GDM1 (cell line): ENCODE results near the gene PDXK.
"Not testable (repeated sequence)": the region's sequence is repeated elsewhere in the genome, so short reads cannot be mapped to it uniquely, and the experiment has no call there.

Experiments used
- DNase-seq: peaks from one replicate; lab custom pipeline; 2025; lab: John Stamatoyannopoulos, UW

PDXK gene

DNA sequence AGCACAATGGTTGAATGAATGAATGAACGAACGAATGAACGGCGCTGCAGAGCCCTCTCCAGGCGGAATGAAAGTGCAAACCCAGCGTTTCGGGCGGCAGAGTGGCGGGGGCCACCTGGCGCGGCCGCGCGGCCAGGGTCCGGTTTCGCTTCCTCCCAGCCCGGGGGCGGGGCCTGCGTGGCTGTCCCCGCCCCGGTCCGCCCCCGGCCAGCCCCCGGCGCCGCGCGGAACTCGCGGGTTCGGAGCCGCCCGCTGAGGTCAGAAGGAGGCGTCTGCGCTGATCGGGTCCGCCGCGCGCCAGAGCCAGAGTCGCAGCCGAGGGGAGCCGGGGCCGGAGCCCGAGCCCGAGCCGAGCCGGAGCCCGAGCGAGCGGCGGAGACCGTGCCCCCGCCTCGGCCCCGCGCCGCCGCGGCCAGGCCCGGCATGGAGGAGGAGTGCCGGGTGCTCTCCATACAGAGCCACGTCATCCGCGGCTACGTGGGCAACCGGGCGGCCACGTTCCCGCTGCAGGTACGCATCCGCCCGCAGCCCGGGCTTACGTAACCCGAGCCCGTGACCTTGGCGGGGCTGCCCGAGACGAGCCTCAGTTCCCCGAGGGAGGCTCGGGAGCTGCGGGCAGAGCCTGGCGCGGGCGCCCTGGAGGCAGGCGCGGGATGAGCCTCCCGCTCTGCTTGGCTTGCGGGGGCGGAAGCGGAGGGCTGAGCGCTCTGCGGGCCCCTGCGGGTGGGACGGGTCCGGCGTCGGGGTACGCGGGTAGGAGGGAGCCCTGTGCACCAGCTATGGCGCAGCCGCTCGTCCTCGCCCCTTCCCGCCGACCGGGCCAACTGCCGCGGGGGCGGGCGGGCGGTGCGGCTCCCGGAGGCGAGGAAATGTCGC, at the start of gene PDXK:
PDXK (plus strand) TSS at position 258 of the 876 bp plus-strand sequence; CDS start at position 424, 166 bp downstream.
- peak; percentile 71 for DNase-seq

DNA sequence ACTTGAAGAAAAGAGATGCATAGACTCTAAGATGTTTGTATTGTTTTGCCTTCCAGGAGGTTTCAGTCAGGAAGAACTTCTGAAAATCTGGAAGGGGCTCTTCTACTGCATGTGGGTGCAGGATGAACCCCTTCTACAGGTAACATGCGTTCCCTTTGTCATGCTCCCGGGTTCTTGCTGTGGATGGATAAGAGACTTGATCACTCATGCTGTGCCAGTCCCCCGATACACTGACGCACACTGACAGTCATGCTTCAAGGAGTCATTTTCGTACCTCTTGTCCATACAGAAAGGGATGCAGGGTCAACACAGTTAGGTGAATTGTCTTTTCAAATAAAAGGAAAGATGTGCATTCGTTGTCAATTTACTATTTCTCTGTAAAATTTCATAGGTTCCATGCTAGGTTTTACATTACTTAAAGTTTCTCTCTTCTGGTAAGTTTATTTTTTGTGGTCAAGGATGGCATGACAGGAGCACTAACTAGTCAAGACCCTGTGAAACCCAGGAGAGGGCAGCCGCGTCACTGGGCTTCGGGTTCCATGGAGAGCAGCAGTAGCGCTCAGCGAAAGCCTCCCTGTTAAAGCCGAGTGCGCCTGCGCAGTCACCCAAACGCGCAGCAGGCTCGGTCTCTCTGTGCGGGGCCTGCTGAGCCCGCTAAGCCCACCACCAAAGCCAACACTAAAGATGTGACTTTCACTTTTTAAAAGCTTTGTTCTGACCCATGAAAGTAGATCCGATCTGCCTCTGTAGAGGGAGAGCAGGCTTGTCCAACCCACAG, 48.9 kb upstream of the PDXK start:
- DNase-seq, result no peak

DNA sequence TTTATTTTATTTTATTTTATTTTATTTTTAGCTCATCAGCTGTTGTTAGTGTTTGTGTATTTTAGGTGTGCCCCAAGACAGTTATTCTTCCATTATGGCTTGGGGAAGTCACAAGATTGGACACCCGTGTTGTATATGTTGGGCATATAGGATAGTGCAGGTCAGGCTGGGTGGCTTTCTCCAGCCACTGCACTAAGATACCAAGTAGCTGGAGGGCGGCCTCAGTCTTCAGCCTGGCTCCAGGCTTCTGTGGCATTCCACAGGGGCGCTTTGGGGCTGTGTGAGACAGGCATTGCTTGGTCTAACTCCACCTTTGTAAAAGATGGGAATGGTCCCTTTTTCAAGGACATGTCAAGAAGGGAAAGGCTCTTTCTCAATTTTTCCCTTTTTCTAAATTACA, 43.1 kb upstream of the PDXK start:
- no peak for DNase-seq

DNA sequence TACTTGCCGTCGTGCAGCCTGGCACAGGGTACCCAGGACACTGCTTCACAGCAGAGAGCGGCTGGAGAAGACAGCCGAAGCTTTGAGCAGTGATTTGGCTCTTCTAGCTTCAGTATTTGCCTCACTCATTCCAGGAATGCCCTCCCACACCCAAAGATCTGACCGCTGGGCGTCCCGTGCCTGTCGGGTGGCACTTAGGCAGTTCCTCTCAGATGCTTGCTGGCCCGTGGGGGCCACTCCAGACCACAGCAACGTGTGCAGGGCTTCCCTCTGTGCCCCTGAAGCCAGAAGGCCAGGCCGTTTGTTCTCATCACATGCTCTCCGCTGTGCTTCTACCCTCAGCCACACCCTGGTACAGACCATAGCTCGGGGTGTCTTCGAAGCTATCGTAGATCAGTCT, 42.5 kb upstream of the PDXK start:
- no peak for DNase-seq

DNA sequence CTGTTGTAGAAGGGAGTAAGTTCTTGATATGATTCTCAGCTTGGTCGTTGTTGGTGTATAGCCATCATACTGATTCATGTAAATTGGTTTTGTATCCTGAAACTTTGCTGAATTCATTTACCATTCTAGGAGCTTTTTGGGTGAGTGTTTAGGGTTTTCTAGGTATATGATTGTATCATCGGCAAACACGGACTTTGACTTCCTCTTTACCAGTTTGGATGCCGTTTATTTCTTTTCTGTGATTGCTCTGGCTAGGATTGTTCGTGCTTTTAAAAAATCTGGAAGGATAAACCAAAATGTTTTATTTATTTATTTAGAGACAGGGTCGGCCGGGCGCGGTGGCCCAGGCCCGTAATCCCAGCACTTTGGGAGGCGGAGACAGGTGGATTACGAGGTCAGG, 39.0 kb upstream of the PDXK start:
- no peak for DNase-seq

DNA sequence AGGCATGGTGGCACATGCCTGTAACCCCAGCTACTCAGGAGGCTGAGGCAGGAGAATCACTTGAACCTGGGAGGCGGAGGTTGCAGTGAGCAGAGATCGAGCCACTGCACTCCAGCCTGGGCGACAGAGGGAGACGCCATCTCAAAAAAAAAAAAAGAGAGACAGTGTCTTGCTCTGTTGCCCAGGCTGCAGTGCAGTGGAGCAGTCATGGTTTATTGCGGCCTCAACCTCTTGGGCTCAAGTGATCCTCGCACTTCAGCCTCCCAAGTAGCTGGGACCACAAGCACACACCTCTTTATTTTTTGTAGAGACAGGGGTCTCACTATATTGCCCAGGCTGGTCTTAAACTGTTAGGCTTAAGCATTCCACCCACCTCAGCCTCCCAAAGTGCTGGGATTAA, 38.5 kb upstream of the PDXK start:
- not testable (repeated sequence) for DNase-seq

DNA sequence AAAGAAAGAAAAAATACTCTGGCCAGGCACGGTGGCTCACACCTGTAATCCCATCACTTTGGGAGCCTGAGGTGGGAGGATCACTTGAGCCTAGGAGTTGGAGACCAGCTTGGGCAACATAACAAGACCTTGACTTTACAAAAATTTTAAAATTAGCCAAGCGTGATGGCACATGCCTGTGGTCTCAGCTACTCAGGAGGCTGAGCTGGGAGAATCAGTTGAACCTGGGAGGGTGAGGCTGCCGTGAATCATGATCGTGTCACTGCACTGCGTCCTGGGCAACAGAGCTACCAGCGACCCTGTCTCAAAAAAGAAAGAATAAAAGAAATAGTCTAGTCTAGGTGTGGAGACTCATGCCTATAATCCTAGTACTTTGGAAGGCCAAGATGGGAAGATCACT, 37.3 kb upstream of the PDXK start:
- no peak for DNase-seq

DNA sequence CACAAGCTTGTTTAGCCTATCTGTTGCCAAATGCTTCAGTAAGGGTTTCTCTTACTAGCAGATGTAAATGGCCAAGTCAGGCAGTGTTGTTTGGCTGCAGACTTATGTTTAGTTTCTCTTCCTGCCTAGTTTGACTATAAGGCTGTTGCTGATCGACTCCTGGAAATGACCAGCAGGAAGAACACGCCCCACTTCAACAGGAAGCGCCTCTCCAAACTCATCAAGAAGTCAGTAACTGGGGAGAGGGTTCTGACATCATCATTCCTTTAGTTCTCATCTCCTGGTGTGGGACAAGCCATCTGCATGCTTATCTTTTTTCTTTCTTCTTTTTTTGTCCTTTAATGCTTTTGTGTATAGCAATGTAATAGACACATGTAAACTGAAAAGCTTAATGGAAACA, 34.5 kb upstream of the PDXK start:
- no peak for DNase-seq

DNA sequence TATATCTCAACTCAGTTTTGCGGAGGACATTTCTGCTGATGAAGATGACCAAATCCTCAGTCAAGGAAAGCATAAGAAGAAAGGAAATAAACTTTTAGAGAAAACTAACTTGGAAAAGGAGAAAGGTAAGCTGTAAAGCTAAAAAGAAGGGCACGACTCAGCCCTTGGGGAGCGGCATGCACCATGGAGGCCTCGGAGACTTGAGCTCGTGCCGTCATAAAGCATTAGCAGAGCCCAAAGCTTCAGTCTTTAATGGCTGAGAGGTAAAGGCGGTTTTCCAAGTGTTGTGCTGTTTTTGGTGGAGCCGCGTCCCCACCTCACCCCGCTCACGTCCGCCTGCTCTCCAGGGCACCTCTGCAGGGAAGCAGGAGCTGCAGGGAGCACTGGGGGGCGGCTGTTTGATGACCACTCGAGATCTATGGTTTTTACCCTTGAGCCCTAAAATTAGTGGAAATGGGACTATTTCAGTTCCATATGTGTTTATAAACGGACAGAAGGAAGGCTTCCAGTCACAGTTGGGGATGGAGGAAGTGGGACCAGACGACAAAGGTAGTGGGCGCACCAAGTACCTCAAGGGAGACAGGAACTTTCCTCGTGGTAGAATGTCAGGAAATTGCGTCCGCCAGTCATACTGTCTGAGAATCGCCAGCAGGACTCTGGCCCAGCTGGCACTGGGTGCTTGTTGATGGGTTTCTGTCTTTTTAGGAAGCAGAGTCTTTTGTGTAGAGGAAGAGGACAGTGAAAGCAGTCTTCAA, 31.9 kb upstream of the PDXK start:
- DNase-seq, result no peak

DNA sequence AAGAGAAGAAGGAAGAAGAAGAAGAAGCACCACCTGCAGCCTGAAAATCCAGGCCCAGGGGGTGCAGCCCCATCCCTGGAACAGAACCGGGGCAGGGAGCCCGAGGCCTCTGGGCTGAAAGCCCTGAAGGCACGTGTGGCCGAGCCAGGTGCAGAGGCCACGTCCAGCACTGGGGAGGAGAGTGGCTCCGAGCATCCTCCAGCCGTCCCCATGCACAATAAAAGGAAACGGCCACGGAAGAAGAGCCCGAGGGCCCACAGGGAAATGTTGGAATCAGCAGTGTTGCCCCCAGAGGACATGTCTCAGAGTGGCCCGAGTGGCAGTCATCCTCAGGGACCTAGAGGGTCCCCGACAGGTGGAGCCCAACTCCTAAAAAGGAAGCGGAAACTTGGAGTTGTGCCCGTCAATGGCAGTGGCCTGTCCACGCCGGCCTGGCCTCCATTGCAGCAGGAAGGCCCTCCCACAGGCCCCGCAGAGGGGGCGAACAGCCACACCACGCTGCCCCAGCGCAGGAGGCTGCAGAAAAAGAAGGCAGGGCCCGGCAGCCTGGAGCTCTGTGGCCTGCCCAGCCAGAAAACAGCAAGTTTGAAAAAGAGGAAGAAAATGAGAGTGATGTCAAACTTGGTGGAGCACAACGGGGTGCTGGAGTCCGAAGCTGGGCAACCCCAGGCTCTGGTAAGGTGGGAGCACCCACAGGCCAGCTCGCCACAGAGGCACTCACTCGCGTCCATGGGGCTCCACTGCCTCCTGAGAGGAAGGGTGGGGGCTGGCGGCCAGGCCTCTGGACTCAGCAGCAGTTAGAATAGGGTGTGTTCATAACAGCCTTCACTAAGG, 31.1 kb upstream of the PDXK start:
- no peak for DNase-seq

DNA sequence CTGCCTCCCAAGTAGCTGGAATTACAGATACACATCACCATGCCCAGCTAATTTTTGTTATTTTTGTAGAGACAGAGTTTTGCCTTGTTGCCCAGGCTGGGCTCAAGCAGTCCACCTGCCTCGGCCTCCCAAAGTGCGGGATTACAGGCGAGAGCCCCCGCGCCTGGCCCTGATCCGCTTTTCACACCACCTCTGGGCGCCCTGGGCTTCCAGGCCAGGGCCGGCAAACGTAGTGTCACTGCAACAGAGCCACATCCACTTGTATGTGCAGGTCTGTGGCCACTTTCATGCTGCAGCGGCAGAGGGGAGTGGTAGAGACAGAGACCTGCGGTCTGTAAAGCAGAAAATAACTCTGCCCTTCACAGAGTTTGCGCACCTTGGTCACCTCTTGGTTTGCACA, 30.0 kb upstream of the PDXK start:
- DNase-seq, result no peak

DNA sequence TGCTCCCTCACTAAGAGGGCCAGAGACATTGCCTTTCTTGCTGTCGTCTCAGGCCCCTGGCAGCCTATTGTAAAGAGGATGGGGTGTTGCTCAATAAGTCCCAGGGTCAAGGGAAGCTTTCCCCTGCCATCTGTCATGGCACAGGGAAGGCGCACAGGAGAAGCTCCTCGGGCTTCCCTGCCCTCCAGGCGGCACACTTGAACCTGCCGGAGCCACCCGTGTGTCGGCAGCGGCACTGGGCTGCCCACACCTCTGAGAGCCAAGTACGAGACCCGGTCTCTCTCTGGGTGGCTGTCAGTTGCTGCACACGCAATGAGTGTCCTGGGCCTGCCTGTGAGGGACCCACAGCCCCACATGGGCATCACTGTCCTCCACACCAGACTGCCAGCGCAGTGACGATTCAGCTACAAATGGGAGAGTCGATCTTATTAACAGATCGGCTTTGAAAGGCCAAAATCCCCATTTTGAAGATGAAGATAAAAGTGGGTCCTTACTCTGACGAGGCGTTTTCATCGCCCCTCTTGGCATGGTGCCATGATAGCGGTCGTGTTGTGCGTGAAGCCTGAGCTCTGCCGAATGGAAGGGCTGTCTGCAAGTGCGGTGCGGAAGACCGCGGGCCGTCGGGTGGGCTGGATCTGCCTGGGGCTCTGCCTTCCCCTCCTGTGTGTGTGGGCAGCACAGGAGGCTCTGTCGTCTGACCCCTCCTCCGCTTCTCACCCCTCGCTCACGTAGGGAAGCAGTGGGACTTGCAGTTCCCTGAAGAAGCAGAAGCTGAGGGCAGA, 29.2 kb upstream of the PDXK start:
- no peak for DNase-seq

DNA sequence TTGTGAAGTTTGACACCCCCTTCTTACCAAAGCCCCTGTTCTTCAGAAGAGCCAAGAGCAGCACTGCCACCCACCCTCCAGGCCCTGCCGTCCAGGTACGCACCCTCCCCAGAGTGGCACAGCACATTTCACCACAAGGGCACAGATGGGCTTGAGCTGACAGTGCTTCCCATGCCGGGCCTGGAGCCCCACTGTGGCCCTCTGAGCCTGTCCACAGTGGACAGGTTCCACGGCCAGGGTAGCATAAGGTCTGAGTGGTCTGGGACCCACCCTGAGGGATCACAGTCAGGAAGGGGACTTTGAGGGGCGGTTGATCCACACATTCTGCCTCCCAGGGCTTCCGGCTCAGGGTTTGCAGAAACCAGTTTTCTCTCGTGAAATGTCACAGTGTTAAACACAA, 28.6 kb upstream of the PDXK start:
- DNase-seq, result no peak

DNA sequence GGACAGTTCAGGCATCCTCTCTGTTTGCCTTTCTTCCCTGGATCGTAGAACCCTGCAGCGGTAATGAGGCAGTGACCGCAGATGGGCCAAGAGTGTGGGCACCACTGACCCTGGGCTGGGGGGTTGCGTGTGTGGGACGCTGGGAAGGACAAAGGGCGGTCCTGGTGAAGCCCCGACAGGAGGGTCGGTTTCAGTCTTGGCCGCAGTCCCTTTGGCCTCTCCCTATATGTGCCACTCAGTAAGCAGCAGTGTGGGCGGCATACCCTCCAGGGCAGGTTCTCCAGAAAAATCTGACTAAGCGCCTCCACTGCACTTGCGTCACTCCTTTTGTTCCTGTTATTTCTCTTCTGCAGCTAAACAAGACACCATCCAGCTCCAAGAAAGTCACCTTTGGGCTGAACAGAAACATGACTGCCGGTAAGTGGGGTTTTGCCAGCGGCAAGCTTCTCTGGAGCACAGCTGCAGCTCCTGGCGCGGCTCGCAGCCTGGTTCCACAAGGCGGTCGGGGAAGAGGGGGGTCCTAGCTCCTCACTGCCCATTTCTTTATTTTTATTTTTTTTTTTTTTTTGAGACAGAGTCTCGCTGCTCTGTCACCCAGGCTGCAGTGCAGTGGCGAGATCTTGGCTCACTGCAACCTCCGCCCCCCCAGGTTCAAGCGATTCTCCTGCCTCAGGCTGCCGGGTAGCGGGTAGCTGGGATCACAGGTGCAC, 27.7 kb upstream of the PDXK start:
- DNase-seq, result no peak

DNA sequence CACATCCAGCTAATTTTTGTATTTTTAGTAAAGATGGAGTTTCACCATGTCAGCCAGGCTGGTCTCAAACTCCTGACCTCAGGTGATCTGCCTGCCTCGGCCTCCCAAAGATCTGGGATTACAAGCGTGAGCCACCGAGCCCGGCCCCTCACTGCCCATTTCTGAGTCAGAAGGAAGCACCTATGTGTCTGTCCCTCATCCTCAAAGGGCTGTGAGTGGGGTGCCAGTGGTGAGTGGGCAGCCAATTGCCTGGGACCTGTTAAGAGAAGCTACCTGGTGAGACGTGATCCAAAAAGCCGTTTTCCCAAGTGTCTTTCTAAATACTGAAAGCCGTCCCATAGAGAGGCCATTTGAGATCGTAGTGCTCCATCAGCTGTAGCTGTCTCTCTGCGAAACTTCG, 27.1 kb upstream of the PDXK start:
- no peak for DNase-seq

DNA sequence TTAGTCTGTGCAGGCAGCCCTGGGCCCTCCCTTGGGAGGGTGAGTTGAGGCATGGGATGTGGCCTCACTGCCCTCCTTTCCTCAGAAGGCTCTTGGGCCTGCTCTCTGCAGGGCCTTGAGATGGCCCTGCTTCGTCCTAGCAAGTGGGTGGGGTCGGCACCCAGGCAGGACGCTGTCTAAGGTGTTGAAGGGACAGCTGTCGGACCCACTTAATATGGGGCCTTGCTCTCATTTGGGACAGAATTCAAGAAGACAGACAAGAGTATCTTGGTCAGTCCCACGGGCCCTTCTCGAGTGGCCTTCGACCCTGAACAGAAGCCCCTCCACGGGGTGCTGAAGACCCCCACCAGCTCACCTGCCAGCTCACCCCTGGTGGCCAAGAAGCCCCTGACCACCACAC, 26.0 kb upstream of the PDXK start:
- no peak for DNase-seq

DNA sequence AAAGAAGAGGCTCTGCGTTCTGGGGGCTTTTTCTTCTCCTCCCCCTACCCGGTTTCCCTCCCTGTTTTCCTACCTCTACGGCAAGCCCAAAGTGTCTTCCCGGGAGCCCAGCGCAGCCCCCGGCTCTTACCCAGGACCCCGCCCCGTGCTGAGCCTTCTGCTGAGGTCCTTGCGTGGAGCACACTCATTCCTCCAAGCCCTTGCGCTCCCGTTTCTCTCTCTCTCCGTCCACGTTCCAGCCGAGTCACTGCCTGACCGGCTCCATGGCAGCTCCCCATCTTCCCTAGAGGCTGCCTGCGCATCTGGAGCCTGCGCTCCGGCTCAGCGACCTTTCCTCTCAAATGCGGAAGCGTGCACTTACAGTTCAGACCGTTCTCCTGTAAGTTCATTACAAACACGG, 24.9 kb upstream of the PDXK start:
- DNase-seq, result no peak

DNA sequence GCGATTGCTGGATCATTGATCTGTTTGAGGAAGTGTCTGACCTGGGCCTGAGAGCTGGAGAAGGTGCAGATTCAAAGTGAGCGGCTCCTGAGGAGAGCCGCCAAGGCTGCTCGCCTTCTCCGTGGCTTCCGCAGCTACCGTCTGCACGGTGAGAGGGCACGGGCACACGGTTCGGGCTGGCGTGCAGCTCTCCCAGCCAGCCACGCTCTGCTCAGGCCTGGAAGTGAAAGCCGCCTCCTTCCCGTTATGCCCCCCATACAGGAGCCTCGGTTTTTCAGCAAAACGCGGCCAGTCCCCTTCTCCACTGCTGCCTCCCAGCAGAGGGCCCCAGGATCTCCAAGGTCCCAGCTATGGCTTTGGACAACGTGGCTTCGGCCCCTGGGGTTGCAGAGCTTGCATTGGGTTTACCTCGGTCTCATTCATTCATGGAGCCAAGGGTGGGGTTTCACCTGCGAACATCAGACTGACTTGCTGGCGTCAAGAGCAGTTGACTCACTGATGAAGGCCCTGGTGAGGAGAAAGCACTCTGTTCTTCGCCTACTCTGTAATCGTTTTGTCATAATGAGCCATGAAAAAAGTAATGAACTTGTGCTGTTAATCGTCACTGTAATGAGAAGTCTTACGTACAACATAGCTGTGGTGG, 24.4 kb upstream of the PDXK start:
- DNase-seq, result no peak

DNA sequence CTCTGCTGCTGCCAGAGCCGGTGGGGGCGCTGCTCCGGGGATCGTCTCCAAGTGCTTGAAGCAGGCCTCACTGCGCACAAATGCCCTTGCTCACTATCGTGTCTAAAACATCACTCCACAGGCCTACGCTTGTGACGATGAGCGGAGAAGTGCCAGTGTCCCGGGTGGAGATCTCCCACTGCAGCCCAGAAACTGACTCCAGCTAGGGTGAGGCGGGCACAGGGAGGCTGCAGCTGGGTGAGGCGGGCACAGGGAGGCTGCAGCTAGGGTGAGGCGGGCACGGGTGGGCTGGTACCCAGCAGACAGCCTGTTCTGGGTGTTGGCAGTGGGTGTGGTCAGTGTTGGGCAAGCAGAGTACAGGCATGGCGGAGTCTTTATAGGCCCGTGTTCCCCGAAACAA, 22.7 kb upstream of the PDXK start:
- no peak for DNase-seq
